ENCODE measurements around the gene SUOX.
"Not testable (repeated sequence)": the region's sequence is repeated elsewhere in the genome, so short reads cannot be mapped to it uniquely, and the experiment has no call there.

SUOX gene

GRCh38 chr12:56021889-56022497 lies 24.9 kb downstream of the SUOX start:
- no peak for DNase-seq

GRCh38 chr12:56028511-56029165 lies 31.6 kb downstream of the SUOX start:
- no peak for DNase-seq

DNA sequence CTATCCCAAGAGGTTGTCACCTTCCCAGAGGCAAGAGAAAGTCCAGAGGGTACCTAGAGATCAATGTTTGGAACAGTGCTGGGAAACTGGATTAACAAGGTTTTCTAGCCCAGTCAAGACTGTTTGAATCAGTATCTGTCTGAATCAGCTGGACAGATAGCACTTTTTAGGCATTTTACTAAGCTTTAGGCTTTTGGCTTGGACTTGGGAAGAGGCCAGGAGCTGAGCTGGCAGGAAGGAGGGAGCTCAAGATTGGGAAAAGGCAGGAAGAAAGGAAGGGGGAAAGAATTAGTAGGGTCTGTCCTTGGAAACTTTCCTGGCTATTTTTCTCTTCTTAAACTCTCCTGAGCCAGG lies 32.1 kb downstream of the SUOX start:
- no peak for DNase-seq

GRCh38 chr12:56029666-56030293 lies 32.7 kb downstream of the SUOX start:
- DNase-seq = peak; percentile 17 to 70 (median 21)

- no peak for DNase-seq
These were observed 34.9 kb downstream of the SUOX start for GRCh38 chr12:56031987-56032386.

- DNase-seq = no peak
These were observed 37.7 kb downstream of the SUOX start for GRCh38 chr12:56034586-56035332.

- no peak for DNase-seq
These were observed 40.1 kb downstream of the SUOX start for GRCh38 chr12:56037161-56037560.

- no peak for DNase-seq
These were observed 41.1 kb downstream of the SUOX start for GRCh38 chr12:56038022-56038655.

DNA sequence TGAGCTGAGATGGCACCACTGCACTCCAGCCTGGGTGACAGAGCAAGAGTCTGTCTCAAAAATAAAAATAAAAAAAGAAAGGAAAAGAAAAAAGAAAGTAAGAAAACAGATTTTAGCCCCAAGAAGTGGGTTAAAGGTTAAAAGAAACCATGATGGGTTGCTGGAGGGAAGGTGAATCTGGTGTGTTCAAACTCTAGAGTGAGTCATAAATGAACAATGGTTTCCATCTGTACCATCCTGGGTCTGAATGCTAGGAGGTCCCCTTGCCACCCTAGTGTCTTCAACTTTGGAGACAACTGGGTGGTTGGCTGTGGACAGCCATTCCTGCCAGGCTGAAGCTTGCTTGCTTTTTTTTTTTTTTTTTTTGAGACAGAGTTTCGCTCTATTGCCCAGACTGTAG lies 43.1 kb downstream of the SUOX start:
- DNase-seq = no peak

- DNase-seq = peak in 1 of 3 experiments; percentile 70
These were observed 44.0 kb downstream of the SUOX start for GRCh38 chr12:56040963-56041551.

DNA sequence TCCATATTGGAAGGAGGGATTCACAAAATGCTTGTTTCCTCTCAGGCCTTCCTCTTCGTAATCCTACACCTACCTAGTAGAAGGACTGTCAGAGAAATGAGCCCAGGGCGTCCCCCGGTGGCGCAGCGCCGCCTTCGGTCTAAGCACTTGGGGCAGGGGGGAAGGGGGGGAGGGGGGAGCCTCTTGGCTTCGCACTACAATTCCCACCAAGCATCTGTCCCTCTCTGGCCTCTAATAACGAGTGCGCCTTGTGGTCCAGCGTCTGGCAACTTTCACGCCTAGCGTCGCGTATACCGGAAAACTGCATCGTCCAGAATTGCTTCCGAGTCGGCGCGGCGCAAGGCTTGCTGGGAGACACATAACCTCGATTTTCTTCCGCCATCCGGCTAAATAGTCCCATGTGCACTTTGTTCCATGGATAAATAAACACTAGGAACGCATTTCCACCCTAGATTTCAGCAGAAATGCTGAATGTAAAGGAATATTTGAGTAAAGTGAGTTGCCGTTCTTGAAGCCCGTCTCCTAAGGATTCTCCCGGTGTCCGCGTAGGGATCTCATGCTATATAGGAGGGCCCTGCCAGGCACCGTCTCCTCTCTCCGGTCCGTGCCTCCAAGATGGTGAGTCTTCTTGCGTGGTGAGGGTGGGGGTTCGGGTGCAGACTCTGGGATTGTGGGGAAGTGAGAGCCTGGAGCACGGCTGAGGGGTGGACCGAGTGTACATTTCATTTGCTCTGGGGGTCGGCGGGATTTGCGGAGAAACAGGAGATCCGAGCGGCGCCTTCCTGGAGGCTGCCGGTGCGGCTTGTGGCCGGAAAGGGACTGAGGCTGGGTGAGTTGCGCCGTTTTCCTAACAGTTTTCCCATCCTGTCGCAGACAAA lies 44.7 kb downstream of the SUOX start, which contains the start of gene RPS26:
TSS of gene RPS26 (plus strand) at position 367 of the 878 bp plus-strand sequence. CDS start at position 616, 249 bp downstream.
- peak; percentile 99 to 100 (median 100) for DNase-seq

- not testable (repeated sequence) for DNase-seq
These were observed 45.3 kb downstream of the SUOX start for GRCh38 chr12:56042430-56042813.

GRCh38 chr12:56042843-56043242 lies 45.8 kb downstream of the SUOX start:
- DNase-seq = no peak

- peak in 1 of 3 experiments; percentile 12 for DNase-seq
These were observed 49.1 kb downstream of the SUOX start for GRCh38 chr12:56046027-56046780.

DNA sequence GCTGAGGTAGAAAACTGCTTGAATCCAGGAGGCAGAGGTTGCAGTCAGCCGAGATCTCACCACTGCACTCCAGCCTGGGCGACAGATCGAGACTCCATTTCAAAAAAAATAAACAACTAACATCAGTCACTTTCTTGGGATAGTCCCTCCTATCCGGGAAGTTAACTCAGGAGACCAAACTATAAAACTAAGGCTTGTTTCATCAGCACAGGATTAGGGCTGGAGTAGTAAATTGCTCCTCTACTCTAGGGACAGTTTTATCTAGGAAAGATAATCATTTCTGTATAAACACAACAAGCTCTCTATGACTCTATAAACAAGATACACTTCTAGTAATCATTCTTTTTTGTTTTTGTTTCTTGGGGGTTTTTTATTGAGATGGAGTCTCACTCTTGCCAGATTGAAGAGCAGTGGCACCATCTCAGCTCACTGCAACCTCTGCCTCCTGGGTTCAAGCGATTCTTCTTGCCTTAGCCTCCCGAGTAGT lies 56.4 kb downstream of the SUOX start:
- DNase-seq = no peak
